ENCODE data around the gene SPRR4. TPM values are rescaled to one million over a fixed set of nuclear protein-coding genes. Genes with fewer than 3 reads are reported as not detected.

Gene SPRR4
- total RNA-seq, 2 donors from 2014 or later, result not detected

DNA sequence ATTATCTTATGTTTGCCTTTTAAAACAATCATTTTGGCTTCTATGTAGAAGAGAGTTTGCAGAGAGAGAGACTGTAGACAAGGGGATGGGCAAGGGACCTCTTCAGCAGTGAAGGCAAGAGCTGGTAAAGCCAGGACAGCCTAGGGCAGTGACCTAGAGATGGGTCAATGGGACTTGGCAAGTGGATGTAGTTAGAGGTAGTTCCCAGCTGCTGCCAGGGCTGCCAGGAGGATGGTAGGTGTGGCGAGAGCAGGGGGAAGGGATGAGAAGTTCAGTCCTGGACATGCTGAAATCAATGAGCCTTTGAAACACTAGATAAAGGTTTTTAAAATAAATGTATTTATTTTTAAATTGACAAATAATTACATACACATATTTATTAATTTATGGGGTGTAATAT is 29.8 kb upstream of the SPRR4 start:
- Histone ChIP-seq H3K4me3 (no peak overlapping the region), H3K36me3 (no peaks in the 10 kb centered on the region), H3K4me1 (no peaks in the 10 kb centered on the region), H3K27ac (no peak overlapping the region), H3K27me3 (no peaks in the 10 kb centered on the region), H3K9me3 (no peaks in the 10 kb centered on the region)
- TF ChIP-seq, protein P1, sequence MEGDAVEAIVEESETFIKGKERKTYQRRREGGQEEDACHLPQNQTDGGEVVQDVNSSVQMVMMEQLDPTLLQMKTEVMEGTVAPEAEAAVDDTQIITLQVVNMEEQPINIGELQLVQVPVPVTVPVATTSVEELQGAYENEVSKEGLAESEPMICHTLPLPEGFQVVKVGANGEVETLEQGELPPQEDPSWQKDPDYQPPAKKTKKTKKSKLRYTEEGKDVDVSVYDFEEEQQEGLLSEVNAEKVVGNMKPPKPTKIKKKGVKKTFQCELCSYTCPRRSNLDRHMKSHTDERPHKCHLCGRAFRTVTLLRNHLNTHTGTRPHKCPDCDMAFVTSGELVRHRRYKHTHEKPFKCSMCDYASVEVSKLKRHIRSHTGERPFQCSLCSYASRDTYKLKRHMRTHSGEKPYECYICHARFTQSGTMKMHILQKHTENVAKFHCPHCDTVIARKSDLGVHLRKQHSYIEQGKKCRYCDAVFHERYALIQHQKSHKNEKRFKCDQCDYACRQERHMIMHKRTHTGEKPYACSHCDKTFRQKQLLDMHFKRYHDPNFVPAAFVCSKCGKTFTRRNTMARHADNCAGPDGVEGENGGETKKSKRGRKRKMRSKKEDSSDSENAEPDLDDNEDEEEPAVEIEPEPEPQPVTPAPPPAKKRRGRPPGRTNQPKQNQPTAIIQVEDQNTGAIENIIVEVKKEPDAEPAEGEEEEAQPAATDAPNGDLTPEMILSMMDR (IDR thresholded peaks at IDR 0.05), result no peak
- no peak for DNase-seq (ENCODE audit: low spot score)

DNA sequence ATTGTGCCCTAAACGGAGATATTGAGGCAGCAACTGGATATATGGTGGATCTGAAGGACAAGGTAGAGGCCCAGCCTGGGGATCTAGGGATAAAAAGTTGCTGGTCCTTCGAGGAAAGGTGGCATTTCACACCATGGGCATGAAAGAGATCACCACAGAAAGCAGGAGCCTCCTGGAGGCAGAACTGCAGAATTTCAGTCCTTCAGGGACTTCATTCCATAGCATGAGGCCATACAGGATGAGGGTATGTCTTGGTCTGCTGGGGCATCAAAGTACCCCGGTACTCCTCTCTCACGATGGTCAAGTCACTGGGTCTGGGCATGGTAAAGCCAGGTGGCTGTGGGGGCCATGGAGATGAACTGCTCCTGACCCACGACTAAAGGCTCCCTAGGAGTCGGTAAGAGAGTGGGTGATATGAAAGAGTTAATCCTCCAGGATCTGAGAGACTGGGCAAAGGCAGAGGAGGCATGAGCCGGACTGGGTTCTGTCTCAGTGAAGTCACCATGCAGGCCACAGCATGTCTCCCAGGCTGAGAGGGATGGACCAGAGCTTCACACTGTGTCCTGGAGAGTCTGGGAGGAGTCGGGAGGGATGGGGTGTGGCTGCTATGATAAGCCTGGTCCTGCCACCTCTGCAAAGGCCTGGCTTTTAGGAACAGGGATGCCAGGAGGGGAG is 29.3 kb upstream of the SPRR4 start:
- H3K4me3 ChIP-seq, result no peak overlapping the region
- TF ChIP-seq, protein P1 (IDR thresholded peaks at IDR 0.05), result no peak
- H3K4me1 ChIP-seq, result no peaks in the 10 kb centered on the region
- H3K9me3 ChIP-seq, result no peaks in the 10 kb centered on the region
- no peak overlapping the region for H3K27ac ChIP-seq
- no peak for DNase-seq (ENCODE audit: low spot score)
- H3K27me3 ChIP-seq, result no peaks in the 10 kb centered on the region
- H3K36me3 ChIP-seq, result no peaks in the 10 kb centered on the region

DNA sequence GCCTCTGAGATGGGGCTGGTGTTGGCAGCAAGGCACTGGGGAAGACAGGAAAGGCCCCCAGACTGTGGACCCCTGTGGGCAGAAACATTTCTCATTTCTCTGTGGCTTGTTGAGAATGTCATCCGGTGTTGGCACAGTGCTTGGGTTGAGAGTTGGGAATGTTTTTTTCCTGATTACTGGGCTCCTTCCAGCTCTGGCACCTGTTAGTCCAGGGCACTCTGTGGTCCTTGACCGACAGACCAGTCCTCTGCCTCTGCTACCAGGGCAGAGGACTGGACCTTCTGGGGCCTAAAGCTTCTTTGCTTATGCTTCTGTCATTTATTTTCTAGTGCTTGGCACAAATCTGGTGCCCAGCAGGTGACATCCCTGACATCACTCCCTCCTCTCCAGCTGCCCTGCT is 28.3 kb upstream of the SPRR4 start:
- Histone ChIP-seq H3K9me3 (no peaks in the 10 kb centered on the region), H3K4me1 (no peaks in the 10 kb centered on the region), H3K27ac (no peak overlapping the region), H3K36me3 (no peaks in the 10 kb centered on the region), H3K4me3 (no peak overlapping the region), H3K27me3 (no peaks in the 10 kb centered on the region)
- TF ChIP-seq, protein P1 (IDR thresholded peaks at IDR 0.05), result no peak
- no peak for DNase-seq (ENCODE audit: low spot score)

DNA sequence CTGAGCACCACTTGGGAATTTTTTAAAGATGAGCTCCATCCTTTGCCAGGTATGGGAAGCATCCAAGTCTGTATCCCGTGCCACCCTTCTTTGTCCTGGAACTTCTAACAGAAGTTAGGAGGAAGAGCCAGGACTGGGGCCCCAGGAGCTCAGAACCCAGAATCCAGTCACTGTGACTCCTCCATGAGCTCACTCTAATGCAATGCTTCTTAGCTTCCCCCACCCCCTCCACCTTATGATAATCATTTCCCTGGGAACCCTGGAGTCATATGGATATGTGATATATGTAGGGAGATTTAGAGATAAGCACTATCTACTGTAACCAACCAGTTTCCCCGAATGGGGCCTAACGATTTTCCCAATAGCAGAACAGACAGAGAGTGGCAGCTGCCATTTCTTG is 24.2 kb upstream of the SPRR4 start:
- Histone ChIP-seq H3K36me3 (no peaks in the 10 kb centered on the region), H3K4me1 (no peaks in the 10 kb centered on the region), H3K27ac (no peak overlapping the region), H3K4me3 (no peak overlapping the region), H3K9me3 (no peaks in the 10 kb centered on the region), H3K27me3 (no peaks in the 10 kb centered on the region)
- no peak for DNase-seq (ENCODE audit: low spot score)
- TF ChIP-seq, protein P1 (IDR thresholded peaks at IDR 0.05), result no peak

DNA sequence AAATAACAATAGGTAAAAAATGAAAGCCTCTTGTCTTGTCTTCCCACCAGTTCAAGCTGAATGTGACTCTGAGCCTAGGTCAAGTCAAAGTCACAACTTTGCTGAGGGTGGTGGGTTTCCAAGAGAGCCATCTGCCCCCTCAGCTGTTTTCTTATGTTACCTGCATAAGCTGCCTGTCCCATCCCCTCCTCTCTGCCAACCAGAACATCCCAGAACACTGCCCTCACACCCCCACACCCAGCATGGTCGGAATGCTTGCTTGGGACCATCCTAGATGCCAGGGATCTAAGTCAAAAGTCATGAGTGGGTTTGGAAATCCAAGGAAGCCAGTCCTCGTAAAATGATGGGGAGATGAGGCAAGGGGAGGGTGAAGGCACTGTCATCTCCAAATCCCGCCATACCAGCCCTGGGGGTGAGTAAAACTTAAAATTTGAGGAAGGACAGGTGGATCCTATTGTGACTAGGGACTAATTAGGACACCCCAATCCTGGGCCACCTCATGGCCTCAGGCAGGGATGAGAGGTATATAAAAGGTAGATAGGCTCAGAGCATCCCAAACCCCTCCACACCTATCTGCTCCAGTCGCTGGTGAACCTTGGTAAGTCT is 23.7 kb upstream of the SPRR4 start, which contains the start of gene SPRR5:
Gene SPRR5, plus strand, starts transcription at position 556 of the 606 bp plus-strand sequence. CDS start 1,349 bp downstream, outside the sequence.
- H3K27ac ChIP-seq, result no peak within 1 kb of the TSS
- TF ChIP-seq, protein P1 (IDR thresholded peaks at IDR 0.05), result no peak
- DNase-seq (ENCODE audit: low spot score), result no peak

More for the DNA sequence above, 23.7 kb upstream of the SPRR4 start, which contains the start of gene SPRR5:
- H3K9me3 ChIP-seq, result no peaks in the 10 kb centered on the region
- no peak within 1 kb of the TSS for H3K4me3 ChIP-seq
- no peaks in the 10 kb centered on the region for H3K36me3 ChIP-seq
- no peaks in the 10 kb centered on the region for H3K4me1 ChIP-seq
- H3K27me3 ChIP-seq, result no peaks in the 10 kb centered on the region
